HCT116 (cell line): ENCODE results near the gene PBX1. TPM values are rescaled to one million over a fixed set of nuclear protein-coding genes. Genes with fewer than 3 reads are reported as not detected.

Source experiments
- ATAC-seq: fragments of 200-7000 bp; cut with Tn5 transposase; 2 replicates; pipeline ENCODE4 v1.9.1; 2020; ENCODE audit warnings: mild to moderate bottlenecking, moderate library complexity
- BruUV-seq: library from RNA; stranded (reverse); fragments of 400-500 nt; replicated peaks from 2 replicates; lab custom pipeline; 2021; lab: Mats Ljungman, UMichigan
- CTCF ChIA-PET: fragments of 300-600 bp; sonication (Branson Sonifier 250); formaldehyde crosslinking; loops from one replicate; lab custom pipeline; 2021; ENCODE audit warnings: antibody characterized with exemption; lab: Charles Lee
- POLR2A ChIA-PET: fragments of 300-600, 350-600 bp; sonication (Branson Sonifier 250); formaldehyde crosslinking; loops from one replicate; lab custom pipeline; 2021; ENCODE audit warnings: antibody characterized with exemption; lab: Charles Lee
- RAD21 ChIA-PET, 2 experiments: fragments of 300-600 bp; sonication (Branson Sonifier 250); formaldehyde crosslinking; loops; one replicate each; lab custom pipeline; 2023; ENCODE audit warnings: low total read pairs in 2 of 2; ENCODE audit not compliant: uncharacterized antibody in 2 of 2, unreplicated experiment in 2 of 2, low non-redundant PET in 1 of 2; lab: Charles Lee
- DNase-seq: peaks from one replicate; pipeline ENCODE4 v3.0.0-alpha.2; 2010; ENCODE audit warnings: low read depth, low spot score
- H2AFZ ChIP-seq: fragments of 200-600 bp; shearing (Covaris generic), sonication (generic); 2 replicates; pipeline ENCODE4 v1.6.1; 2017; ENCODE audit warnings: low read depth, mixed run types, mixed read lengths, antibody characterized with exemption, low read length; ENCODE audit not compliant: poor library complexity, severe bottlenecking
- H3K27ac ChIP-seq: 2 replicates; pipeline ENCODE4 v1.5.1; 2012; ENCODE audit warnings: low read depth, low read length
- H3K27me3 ChIP-seq: fragments of 200-600 bp; sonication (generic); 2 replicates; pipeline ENCODE4 v1.6.1; 2016; ENCODE audit warnings: mixed run types, low read length, mixed read lengths; ENCODE audit not compliant: insufficient read depth
- H3K36me3 ChIP-seq, 2 experiments: fragments of 200-500 bp in 1 of 2; fragments of 200-600 bp in 1 of 2; sonication (Bioruptor generic) in 1 of 2; sonication (generic) in 1 of 2; 2 replicates each; pipeline versions ENCODE4 v1.5.1 to v1.6.1; 2014 to 2016; ENCODE audit warnings: low read length in 2 of 2, inconsistent platforms in 1 of 2, mixed read lengths in 1 of 2, mixed run types in 1 of 2; ENCODE audit not compliant: insufficient read depth in 2 of 2, control insufficient read depth in 1 of 2
- H3K4me1 ChIP-seq, 2 experiments: fragments of 200-600 bp in 1 of 2; sonication (generic) in 1 of 2; 2 replicates each; pipeline versions ENCODE4 v1.5.1 to v1.6.1; 2012 to 2017; ENCODE audit warnings: low read length in 2 of 2, inconsistent platforms in 1 of 2, mild to moderate bottlenecking in 1 of 2, mixed read lengths in 1 of 2, mixed run types in 1 of 2, moderate library complexity in 1 of 2; ENCODE audit not compliant: insufficient read depth in 2 of 2, control insufficient read depth in 1 of 2
- H3K4me2 ChIP-seq: fragments of 200-600 bp; sonication (generic); 2 replicates; pipeline ENCODE4 v1.6.1; 2017; ENCODE audit warnings: mixed run types, low read length, mixed read lengths
- H3K4me3 ChIP-seq, 2 experiments: fragments of 200-600 bp in 1 of 2; sonication (generic) in 1 of 2; replicated peaks in 1 of 2; 2 replicates each; pipeline ENCODE4 v1.5.1; 2011 to 2016; ENCODE audit warnings: low read length in 2 of 2, control low read depth in 1 of 2, low read depth in 1 of 2, mild to moderate bottlenecking in 1 of 2, mixed read lengths in 1 of 2, mixed run types in 1 of 2
- H3K79me2 ChIP-seq: fragments of 200-600 bp; sonication (generic); 2 replicates; pipeline ENCODE4 v1.6.1; 2017; ENCODE audit warnings: mild to moderate bottlenecking, mixed run types, low read length, moderate library complexity, mixed read lengths; ENCODE audit not compliant: insufficient read depth
- H3K9ac ChIP-seq: fragments of 200-600 bp; sonication (generic); 2 replicates; pipeline ENCODE4 v1.6.1; 2016; ENCODE audit warnings: low read length, mixed read lengths
- H3K9me2 ChIP-seq: fragments of 200-600 bp; sonication (generic), shearing (Covaris generic); 2 replicates; pipeline ENCODE4 v1.6.1; 2017; ENCODE audit warnings: mixed run types, mild to moderate bottlenecking, moderate library complexity; ENCODE audit not compliant: insufficient read depth
- H3K9me3 ChIP-seq, 2 experiments: fragments of 200-500 bp in 1 of 2; fragments of 200-600 bp in 1 of 2; sonication (Bioruptor generic) in 1 of 2; sonication (generic) in 1 of 2; 2 replicates each; pipeline ENCODE4 v1.6.1; 2014 to 2017; ENCODE audit warnings: low read length in 2 of 2, mixed read lengths in 2 of 2, inconsistent platforms in 1 of 2, low read depth in 1 of 2, mild to moderate bottlenecking in 1 of 2, mixed run types in 1 of 2, moderate library complexity in 1 of 2; ENCODE audit not compliant: control insufficient read depth in 1 of 2, insufficient read depth in 1 of 2
- H4K20me1 ChIP-seq: fragments of 200-600 bp; sonication (generic), shearing (Covaris generic); 2 replicates; pipeline ENCODE4 v1.6.1; 2017; ENCODE audit warnings: mixed run types, mild to moderate bottlenecking, moderate library complexity; ENCODE audit not compliant: insufficient read depth
- CBX3 ChIP-seq: IDR thresholded peaks from 2 replicates; pipeline ENCODE4 v1.6.1; 2012; ENCODE audit warnings: low read depth
- EGR1 ChIP-seq: IDR thresholded peaks from 2 replicates; pipeline ENCODE4 v1.6.1; 2012; ENCODE audit warnings: low read depth
- EZH2 ChIP-seq: fragments of 200-600 bp; sonication (generic); IDR thresholded peaks from 2 replicates; pipeline ENCODE4 v1.6.1; 2017; ENCODE audit warnings: antibody characterized with exemption, mixed run types
- EZH2phosphoT487 ChIP-seq: fragments of 200-600 bp; IDR thresholded peaks from 2 replicates; pipeline ENCODE4 v1.6.1; 2018; ENCODE audit warnings: antibody characterized with exemption, borderline replicate concordance
- FOSL1 ChIP-seq: IDR thresholded peaks from 2 replicates; pipeline ENCODE4 v1.6.1; 2012; ENCODE audit warnings: low read depth
- JUND ChIP-seq: IDR thresholded peaks from 2 replicates; pipeline ENCODE4 v1.6.1; 2012
- POLR2A ChIP-seq: IDR thresholded peaks from 2 replicates; pipeline ENCODE4 v1.7.0; 2011; ENCODE audit warnings: borderline replicate concordance; ENCODE audit not compliant: insufficient read depth, insufficient read length; ENCODE audit errors: extremely low read depth
- POLR2AphosphoS5 ChIP-seq: IDR thresholded peaks from 2 replicates; pipeline ENCODE4 v1.6.1; 2011; ENCODE audit warnings: mild to moderate bottlenecking, low read depth, low read length, moderate library complexity
- RAD21 ChIP-seq: IDR thresholded peaks from 2 replicates; pipeline ENCODE4 v1.6.1; 2012; ENCODE audit warnings: low read depth, mild to moderate bottlenecking
- TCF7L2 ChIP-seq: IDR thresholded peaks from 2 replicates; pipeline ENCODE4 v1.7.0; 2011; ENCODE audit warnings: borderline replicate concordance, inconsistent platforms; ENCODE audit not compliant: insufficient read depth, insufficient read length; ENCODE audit errors: extremely low read depth
- YY1 ChIP-seq: IDR thresholded peaks from 2 replicates; pipeline ENCODE4 v1.6.1; 2011; ENCODE audit warnings: low read length, low read depth, moderate library complexity, mild to moderate bottlenecking; ENCODE audit not compliant: insufficient replicate concordance; ENCODE audit errors: extremely low read depth
- ZFX ChIP-seq: fragments of 450-650 bp; IDR thresholded peaks from 2 replicates; pipeline ENCODE4 v1.6.1; 2017
- ZNF274 ChIP-seq: fragments of 200-500 bp; sonication (Bioruptor generic); IDR thresholded peaks from 2 replicates; pipeline ENCODE4 v1.6.1; 2014; ENCODE audit warnings: mild to moderate bottlenecking, low read depth, low read length, inconsistent platforms
- intact Hi-C: fragments of 100-400 bp; cut with micrococcal nuclease; formaldehyde crosslinking; loops from 2 replicates; pipeline ENCODE4 v1.10.0; 2022
- total RNA-seq: library from RNA; stranded (reverse); gene quantifications from one replicate; pipeline ENCODE4 v1.2.1, GENCODE V29; 2021; ENCODE audit not compliant: unreplicated experiment
- TF ChIP-seq, protein P1 (sequence below), 3 experiments: fragments of 200-600 bp in 1 of 3; sonication (generic) in 1 of 3; IDR thresholded peaks in 2 of 3; conservative IDR thresholded peaks in 1 of 3; 2 replicates each; pipeline ENCODE4 v1.5.1; 2012 to 2017; ENCODE audit warnings: low read depth in 2 of 3, low read length in 2 of 3, antibody characterized with exemption in 1 of 3, borderline replicate concordance in 1 of 3, control low read depth in 1 of 3, mild to moderate bottlenecking in 1 of 3, mixed read lengths in 1 of 3, mixed run types in 1 of 3, moderate library complexity in 1 of 3; ENCODE audit not compliant: insufficient read depth in 1 of 3
- TF ChIP-seq, protein P2 (sequence below): IDR thresholded peaks from 2 replicates; pipeline ENCODE4 v1.6.1; 2011; ENCODE audit warnings: mild to moderate bottlenecking, low read length, moderate library complexity; ENCODE audit not compliant: insufficient replicate concordance; ENCODE audit errors: extremely low read depth

Gene PBX1
- total RNA-seq, 1 experiment from 2014 or later = 29.6 TPM

DNA sequence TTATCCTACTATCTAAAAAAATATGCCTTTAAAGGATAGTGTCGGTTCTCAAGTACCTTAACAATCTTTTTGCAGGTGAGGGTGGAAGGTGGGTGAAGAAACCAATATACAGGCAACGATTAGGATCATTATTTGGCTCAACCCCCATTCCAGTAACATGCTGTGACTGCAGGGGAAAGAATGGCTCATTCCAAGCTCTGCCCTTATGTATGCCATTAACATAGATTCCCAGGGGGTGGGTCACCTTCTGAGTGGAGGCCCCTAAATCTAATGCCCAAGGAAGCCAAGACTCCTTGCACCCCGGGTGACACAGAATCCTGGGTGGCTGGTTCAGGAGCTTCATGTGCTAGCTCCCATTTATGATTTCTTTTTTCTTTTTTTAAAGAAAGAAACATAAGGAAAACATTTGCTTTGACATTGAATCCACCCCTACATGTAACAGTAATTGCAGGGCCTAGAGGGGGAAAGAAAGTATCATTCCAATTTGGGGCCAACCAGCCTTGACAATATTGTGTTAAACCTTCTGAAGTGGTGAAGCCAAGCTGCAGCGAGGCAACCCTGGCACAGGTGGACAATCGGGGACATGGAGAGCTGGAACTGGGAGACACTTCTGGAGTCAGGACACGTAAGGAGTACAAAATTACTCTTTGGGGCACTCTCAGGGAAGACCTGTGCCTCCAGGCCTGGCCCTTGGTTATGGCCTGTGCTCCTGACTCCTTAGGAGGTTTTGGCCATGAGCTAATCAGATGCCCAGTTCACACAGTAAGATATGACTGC lies 200.3 kb downstream of the PBX1 start:
- Histone ChIP-seq H3K27ac (no peak overlapping the region), H3K9me3 (no peaks in the 10 kb centered on the region), H3K36me3 (no peaks in the 10 kb centered on the region), H3K79me2 (no peaks in the 10 kb centered on the region), H3K4me2 (no peak overlapping the region), H3K9me2 (no peaks in the 10 kb centered on the region), H3K4me1 (peaks cover 9 to 20% of the 10 kb centered on the region in 2 experiments; a peak in 2 of 4 replicates), H4K20me1 (no peaks in the 10 kb centered on the region), H3K27me3 (no peaks in the 10 kb centered on the region), H3K4me3 (no peak overlapping the region), H3K9ac (no peak overlapping the region), H2AFZ (no peak overlapping the region)
- ChIA-PET CTCF (no interaction called here), RAD21 (no interaction called here), POLR2A (no interaction called here)
- TF ChIP-seq YY1 = no peak
- TF ChIP-seq, protein P1, sequence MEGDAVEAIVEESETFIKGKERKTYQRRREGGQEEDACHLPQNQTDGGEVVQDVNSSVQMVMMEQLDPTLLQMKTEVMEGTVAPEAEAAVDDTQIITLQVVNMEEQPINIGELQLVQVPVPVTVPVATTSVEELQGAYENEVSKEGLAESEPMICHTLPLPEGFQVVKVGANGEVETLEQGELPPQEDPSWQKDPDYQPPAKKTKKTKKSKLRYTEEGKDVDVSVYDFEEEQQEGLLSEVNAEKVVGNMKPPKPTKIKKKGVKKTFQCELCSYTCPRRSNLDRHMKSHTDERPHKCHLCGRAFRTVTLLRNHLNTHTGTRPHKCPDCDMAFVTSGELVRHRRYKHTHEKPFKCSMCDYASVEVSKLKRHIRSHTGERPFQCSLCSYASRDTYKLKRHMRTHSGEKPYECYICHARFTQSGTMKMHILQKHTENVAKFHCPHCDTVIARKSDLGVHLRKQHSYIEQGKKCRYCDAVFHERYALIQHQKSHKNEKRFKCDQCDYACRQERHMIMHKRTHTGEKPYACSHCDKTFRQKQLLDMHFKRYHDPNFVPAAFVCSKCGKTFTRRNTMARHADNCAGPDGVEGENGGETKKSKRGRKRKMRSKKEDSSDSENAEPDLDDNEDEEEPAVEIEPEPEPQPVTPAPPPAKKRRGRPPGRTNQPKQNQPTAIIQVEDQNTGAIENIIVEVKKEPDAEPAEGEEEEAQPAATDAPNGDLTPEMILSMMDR (IDR thresholded peaks at IDR 0.05 in 2 of 3, conservative IDR thresholded peaks at IDR 0.05 in 1 of 3; ENCODE audit: borderline replicate concordance in 1 of 3, insufficient read depth in 1 of 3, low read depth in 2 of 3, low read length in 2 of 3) = no peak
- TF ChIP-seq EZH2phosphoT487 = no peak
- no peak for TF ChIP-seq ZFX
- no peak for TF ChIP-seq JUND
- TF ChIP-seq CBX3 = no peak
- no peak for TF ChIP-seq EZH2
- no peak for TF ChIP-seq POLR2AphosphoS5
- TF ChIP-seq FOSL1 = no peak
- no peak for TF ChIP-seq TCF7L2
- no peak for TF ChIP-seq ZNF274
- TF ChIP-seq RAD21 = no peak
- TF ChIP-seq EGR1 = no peak
- no peak for TF ChIP-seq POLR2A
- TF ChIP-seq, protein P2, sequence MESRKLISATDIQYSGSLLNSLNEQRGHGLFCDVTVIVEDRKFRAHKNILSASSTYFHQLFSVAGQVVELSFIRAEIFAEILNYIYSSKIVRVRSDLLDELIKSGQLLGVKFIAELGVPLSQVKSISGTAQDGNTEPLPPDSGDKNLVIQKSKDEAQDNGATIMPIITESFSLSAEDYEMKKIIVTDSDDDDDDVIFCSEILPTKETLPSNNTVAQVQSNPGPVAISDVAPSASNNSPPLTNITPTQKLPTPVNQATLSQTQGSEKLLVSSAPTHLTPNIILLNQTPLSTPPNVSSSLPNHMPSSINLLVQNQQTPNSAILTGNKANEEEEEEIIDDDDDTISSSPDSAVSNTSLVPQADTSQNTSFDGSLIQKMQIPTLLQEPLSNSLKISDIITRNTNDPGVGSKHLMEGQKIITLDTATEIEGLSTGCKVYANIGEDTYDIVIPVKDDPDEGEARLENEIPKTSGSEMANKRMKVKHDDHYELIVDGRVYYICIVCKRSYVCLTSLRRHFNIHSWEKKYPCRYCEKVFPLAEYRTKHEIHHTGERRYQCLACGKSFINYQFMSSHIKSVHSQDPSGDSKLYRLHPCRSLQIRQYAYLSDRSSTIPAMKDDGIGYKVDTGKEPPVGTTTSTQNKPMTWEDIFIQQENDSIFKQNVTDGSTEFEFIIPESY = no peak
- no TSS peak for BruUV-seq
- intact Hi-C loops = no loop called here
- DNase-seq (no peak), ATAC-seq (no peak)
